ENCODE data around the gene PROSER2. TPM values are rescaled to one million over a fixed set of nuclear protein-coding genes. Genes with fewer than 3 reads are reported as not detected.
A peak's percentile ranks its signal among the peaks of the same experiment; 100 is the strongest.

Gene PROSER2
- total RNA-seq, 1 donor from 2014 or later: 15.2 TPM

DNA sequence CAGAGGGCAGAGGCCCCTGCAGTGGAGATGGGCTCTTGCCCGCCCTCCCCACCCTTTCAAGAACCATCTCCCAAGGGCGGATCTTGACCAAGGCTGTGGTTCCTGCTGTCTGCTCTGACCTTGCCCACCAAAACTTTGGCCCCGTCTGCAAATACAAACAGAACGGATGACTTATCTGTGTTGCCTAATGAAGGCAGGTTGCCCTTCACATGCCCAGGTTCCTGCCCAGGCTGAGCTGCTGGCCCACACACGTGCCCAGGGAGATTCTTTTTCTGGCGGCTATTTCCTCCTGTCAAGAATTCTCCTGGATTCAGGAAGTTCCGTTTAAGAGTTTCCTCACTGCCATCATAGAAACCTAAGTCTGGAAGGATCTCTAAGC, 78.3 kb downstream of the PROSER2 start:
- Mint-ChIP-seq H3K4me3 (ENCODE audit: unreplicated experiment) (no peak overlapping the region), H3K27ac (ENCODE audit: unreplicated experiment) (no peak overlapping the region), H3K27me3 (ENCODE audit: low read depth) (no peaks in the 10 kb centered on the region), H3K4me1 (ENCODE audit: low read depth) (peaks cover 24% of the 10 kb centered on the region), H3K9me3 (ENCODE audit: low read depth) (no peaks in the 10 kb centered on the region), H3K36me3 (ENCODE audit: low read depth) (no peaks in the 10 kb centered on the region)
- peak; percentile 32 for DNase-seq (ENCODE audit: low spot score)
- no peak for TF ChIP-seq CTCF (IDR thresholded peaks at IDR 0.05)

- Mint-ChIP-seq H3K4me1 (ENCODE audit: low read depth) (peaks cover 26% of the 10 kb centered on the region), H3K4me3 (ENCODE audit: unreplicated experiment) (no peak overlapping the region), H3K27me3 (ENCODE audit: low read depth) (no peaks in the 10 kb centered on the region), H3K27ac (ENCODE audit: unreplicated experiment) (peak overlapping the region; percentile 9), H3K36me3 (ENCODE audit: low read depth) (no peaks in the 10 kb centered on the region), H3K9me3 (ENCODE audit: low read depth) (no peaks in the 10 kb centered on the region)
- no peak for TF ChIP-seq CTCF (IDR thresholded peaks at IDR 0.05)
- DNase-seq (ENCODE audit: low spot score): peak; percentile 49
Measured at GRCh38 chr10:11901833-11902475, 78.8 kb downstream of the PROSER2 start.

DNA sequence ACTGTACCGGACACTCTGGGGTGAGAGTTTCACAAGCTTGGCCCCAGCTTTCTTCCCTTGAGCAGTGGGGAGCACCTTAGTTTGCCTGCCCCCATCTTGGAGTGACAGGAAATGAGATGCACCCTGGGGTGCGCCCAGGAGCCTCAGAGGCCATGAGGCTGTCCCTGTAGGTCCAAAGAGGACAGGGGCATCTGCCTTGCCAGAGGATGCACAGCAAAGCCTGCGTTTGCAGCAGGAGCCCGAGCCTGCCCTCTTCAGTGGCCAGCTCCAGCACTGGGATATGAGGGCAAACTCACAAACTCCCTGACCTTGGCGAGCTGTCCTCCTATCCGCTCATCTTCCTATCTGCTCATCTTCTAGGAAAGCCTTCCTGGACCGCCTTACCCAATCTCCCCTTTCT, 79.5 kb downstream of the PROSER2 start:
- Mint-ChIP-seq H3K4me3 (ENCODE audit: unreplicated experiment) (no peak overlapping the region), H3K27ac (ENCODE audit: unreplicated experiment) (no peak overlapping the region), H3K27me3 (ENCODE audit: low read depth) (no peaks in the 10 kb centered on the region), H3K4me1 (ENCODE audit: low read depth) (peaks cover 26% of the 10 kb centered on the region), H3K36me3 (ENCODE audit: low read depth) (no peaks in the 10 kb centered on the region), H3K9me3 (ENCODE audit: low read depth) (no peaks in the 10 kb centered on the region)
- TF ChIP-seq CTCF (IDR thresholded peaks at IDR 0.05): no peak
- peak; percentile 65 for DNase-seq (ENCODE audit: low spot score)

DNA sequence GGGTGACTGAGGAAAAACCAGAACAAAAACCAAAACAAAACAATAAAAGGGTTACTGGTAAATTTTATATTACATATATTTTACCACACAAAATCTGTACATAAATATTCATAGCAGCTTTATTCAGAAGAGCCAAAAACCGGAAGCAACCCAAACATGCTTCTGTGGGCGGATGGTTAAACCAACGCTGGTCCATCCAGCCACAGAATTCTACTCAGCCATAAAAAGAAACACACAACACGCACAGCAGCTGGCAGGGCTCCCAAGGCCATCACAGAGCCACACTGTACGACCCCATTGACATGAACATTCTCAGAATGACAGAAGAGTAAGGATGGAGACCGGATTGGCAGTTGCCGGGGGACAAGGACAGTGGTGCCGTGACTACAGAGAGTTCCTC, 83.6 kb downstream of the PROSER2 start:
- TF ChIP-seq CTCF (IDR thresholded peaks at IDR 0.05): no peak
- Mint-ChIP-seq H3K27me3 (ENCODE audit: low read depth) (no peaks in the 10 kb centered on the region), H3K9me3 (ENCODE audit: low read depth) (no peaks in the 10 kb centered on the region), H3K4me1 (ENCODE audit: low read depth) (peaks cover 9% of the 10 kb centered on the region), H3K27ac (ENCODE audit: unreplicated experiment) (no peak overlapping the region), H3K4me3 (ENCODE audit: unreplicated experiment) (no peak overlapping the region), H3K36me3 (ENCODE audit: low read depth) (no peaks in the 10 kb centered on the region)
- no peak for DNase-seq (ENCODE audit: low spot score)

GRCh38 chr10:11907914-11908313, 84.8 kb downstream of the PROSER2 start:
- H3K4me1 Mint-ChIP-seq (ENCODE audit: low read depth): peaks cover 2% of the 10 kb centered on the region
- no peaks in the 10 kb centered on the region for H3K36me3 Mint-ChIP-seq (ENCODE audit: low read depth)
- H3K4me3 Mint-ChIP-seq (ENCODE audit: unreplicated experiment): no peak overlapping the region
- no peaks in the 10 kb centered on the region for H3K27me3 Mint-ChIP-seq (ENCODE audit: low read depth)
- H3K9me3 Mint-ChIP-seq (ENCODE audit: low read depth): no peaks in the 10 kb centered on the region
- no peak for DNase-seq (ENCODE audit: low spot score)
- H3K27ac Mint-ChIP-seq (ENCODE audit: unreplicated experiment): no peak overlapping the region
- TF ChIP-seq CTCF (IDR thresholded peaks at IDR 0.05): no peak
